ENCODE results near the gene VAMP7.
"Not testable (repeated sequence)": the region's sequence is repeated elsewhere in the genome, so short reads cannot be mapped to it uniquely, and the experiment has no call there.

Gene VAMP7

GRCh38 chrX:155923200-155923599 is 42.1 kb downstream of the VAMP7 start:
- DNase-seq = no peak

- DNase-seq = not testable (repeated sequence)
These were observed 49.9 kb downstream of the VAMP7 start for GRCh38 chrX:155930852-155931618.

GRCh38 chrX:155938132-155938531 is 57.0 kb downstream of the VAMP7 start:
- DNase-seq = no peak

- no peak for DNase-seq
These were observed 68.0 kb downstream of the VAMP7 start for GRCh38 chrX:155949098-155949497.

- no peak for DNase-seq
These were observed 70.2 kb downstream of the VAMP7 start for GRCh38 chrX:155951237-155951789.

- DNase-seq = no peak
These were observed 71.9 kb downstream of the VAMP7 start for GRCh38 chrX:155953055-155953454.

- no peak for DNase-seq
These were observed 73.6 kb downstream of the VAMP7 start for GRCh38 chrX:155954793-155955192.

GRCh38 chrX:155956099-155956498 is 75.0 kb downstream of the VAMP7 start:
- no peak for DNase-seq

GRCh38 chrX:155956649-155957048 is 75.5 kb downstream of the VAMP7 start:
- no peak for DNase-seq

GRCh38 chrX:155957843-155958242 is 76.7 kb downstream of the VAMP7 start:
- no peak for DNase-seq

- DNase-seq = no peak
These were observed 78.0 kb downstream of the VAMP7 start for GRCh38 chrX:155959018-155959587.

GRCh38 chrX:155962906-155963305 is 81.8 kb downstream of the VAMP7 start:
- no peak for DNase-seq

GRCh38 chrX:155966876-155967275 is 85.7 kb downstream of the VAMP7 start:
- DNase-seq = peak; percentile 2

GRCh38 chrX:155967653-155968325 is 86.6 kb downstream of the VAMP7 start:
- DNase-seq = no peak

- DNase-seq = no peak
These were observed 87.1 kb downstream of the VAMP7 start for GRCh38 chrX:155968326-155968661.

GRCh38 chrX:155968791-155969190 is 87.6 kb downstream of the VAMP7 start:
- no peak for DNase-seq

- not testable (repeated sequence) for DNase-seq
These were observed 90.5 kb downstream of the VAMP7 start for GRCh38 chrX:155971658-155972057.

- DNase-seq = not testable (repeated sequence)
These were observed 91.1 kb downstream of the VAMP7 start for GRCh38 chrX:155972241-155972640.

- no peak for DNase-seq
These were observed 102.2 kb downstream of the VAMP7 start for GRCh38 chrX:155983326-155983725.

- DNase-seq = no peak
These were observed 104.1 kb downstream of the VAMP7 start for GRCh38 chrX:155985208-155985607.

GRCh38 chrX:155986995-155987394 is 105.8 kb downstream of the VAMP7 start:
- DNase-seq = not testable (repeated sequence)

GRCh38 chrX:155988859-155989258 is 107.7 kb downstream of the VAMP7 start:
- no peak for DNase-seq

Data from kidney glomerular epithelial cell (primary cell).